Astrocyte (in vitro differentiated cells and primary cell): ENCODE results near the gene ANKRD12. TPM values are rescaled to one million over a fixed set of nuclear protein-coding genes. Genes with fewer than 3 reads are reported as not detected.

Experiments used
- DNase-seq: peaks from one replicate; pipeline ENCODE4 v3.0.0-alpha.2; 2010; ENCODE audit warnings: low read depth
- FAIRE-seq: peaks from 2 replicates; lab custom pipeline; 2011; peaks lifted over from hg19 to GRCh38; lab: Jason Lieb, UNC
- H2AFZ ChIP-seq: 2 replicates; pipeline ENCODE4 v1.6.0; 2012; ENCODE audit warnings: low read depth, low read length, inconsistent platforms
- H3K27ac ChIP-seq: 2 replicates; pipeline ENCODE4 v1.5.1; 2011; ENCODE audit warnings: low read depth, low read length, inconsistent platforms
- H3K27me3 ChIP-seq: 2 replicates; pipeline ENCODE4 v1.6.0; 2011; ENCODE audit warnings: low read length, inconsistent platforms; ENCODE audit not compliant: insufficient read depth
- H3K36me3 ChIP-seq: 2 replicates; pipeline ENCODE4 v1.5.1; 2011; ENCODE audit warnings: low read length, inconsistent platforms; ENCODE audit not compliant: insufficient read depth
- H3K4me1 ChIP-seq: 2 replicates; pipeline ENCODE4 v1.5.1; 2011; ENCODE audit warnings: low read length, inconsistent platforms; ENCODE audit not compliant: insufficient read depth
- H3K4me2 ChIP-seq: 2 replicates; pipeline ENCODE4 v1.6.0; 2012; ENCODE audit warnings: low read length, inconsistent platforms
- H3K4me3 ChIP-seq: 2 replicates; pipeline ENCODE4 v1.5.1; 2011; ENCODE audit warnings: low read depth, mild to moderate bottlenecking, low read length, inconsistent platforms; ENCODE audit not compliant: insufficient read depth
- H3K79me2 ChIP-seq: 2 replicates; pipeline ENCODE4 v1.6.0; 2012; ENCODE audit warnings: mild to moderate bottlenecking, low read length, inconsistent platforms; ENCODE audit not compliant: insufficient read depth
- H3K9ac ChIP-seq: 2 replicates; pipeline ENCODE4 v1.6.0; 2012; ENCODE audit warnings: mild to moderate bottlenecking, low read length, inconsistent platforms
- H3K9me3 ChIP-seq: 2 replicates; pipeline ENCODE4 v1.5.1; 2012; ENCODE audit warnings: low read depth, mild to moderate bottlenecking, low read length, inconsistent platforms; ENCODE audit not compliant: insufficient read depth
- H4K20me1 ChIP-seq: 2 replicates; pipeline ENCODE4 v1.6.0; 2012; ENCODE audit warnings: low read length, inconsistent platforms; ENCODE audit not compliant: insufficient read depth
- H3K27ac Mint-ChIP-seq: one replicate; pipeline ENCODE4 v1.8.0; 2021; ENCODE audit warnings: mild to moderate bottlenecking, mixed read lengths; ENCODE audit not compliant: unreplicated experiment
- H3K27me3 Mint-ChIP-seq: one replicate; pipeline ENCODE4 v1.8.0; 2021; ENCODE audit warnings: low read depth, mixed read lengths; ENCODE audit not compliant: unreplicated experiment
- H3K36me3 Mint-ChIP-seq: one replicate; pipeline ENCODE4 v1.8.0; 2021; ENCODE audit warnings: low read depth, mixed read lengths; ENCODE audit not compliant: unreplicated experiment
- H3K4me1 Mint-ChIP-seq: one replicate; pipeline ENCODE4 v1.8.0; 2021; ENCODE audit warnings: low read depth, mixed read lengths; ENCODE audit not compliant: unreplicated experiment
- H3K4me3 Mint-ChIP-seq: one replicate; pipeline ENCODE4 v1.8.0; 2021; ENCODE audit warnings: mild to moderate bottlenecking, moderate library complexity, mixed read lengths; ENCODE audit not compliant: unreplicated experiment
- H3K9me3 Mint-ChIP-seq: one replicate; pipeline ENCODE4 v1.8.0; 2021; ENCODE audit warnings: mild to moderate bottlenecking, mixed read lengths; ENCODE audit not compliant: unreplicated experiment
- CTCF ChIP-seq: IDR thresholded peaks from 2 replicates; pipeline ENCODE4 v1.5.1; 2011; ENCODE audit warnings: low read depth, mild to moderate bottlenecking, inconsistent platforms, low read length, moderate library complexity; ENCODE audit not compliant: insufficient read depth
- EZH2 ChIP-seq: IDR thresholded peaks from 2 replicates; pipeline ENCODE4 v1.6.1; 2012; ENCODE audit warnings: mild to moderate bottlenecking, low read length, inconsistent platforms; ENCODE audit not compliant: insufficient read depth
- total RNA-seq: library from RNA; stranded (reverse); gene quantifications from 2 replicates; pipeline ENCODE4 v1.2.1, GENCODE V29; 2021

Gene ANKRD12
- total RNA-seq, 1 donor from 2014 or later, result 24.4 TPM

GRCh38 chr18:9135081-9135911, 1.3 kb upstream of the ANKRD12 start:
- H3K4me3 Mint-ChIP-seq, result peak overlapping the region; percentile 93
- no peaks in the 10 kb centered on the region for H3K9me3 Mint-ChIP-seq

GRCh38 chr18:9135912-9136314, 668 bp upstream of the ANKRD12 start:
- H3K9me3 Mint-ChIP-seq, result no peaks in the 10 kb centered on the region
- H3K27me3 Mint-ChIP-seq, result no peaks in the 10 kb centered on the region
- peak overlapping the region; percentile 75 for H3K4me3 ChIP-seq
- peaks cover 18% of the 10 kb centered on the region for H3K4me1 ChIP-seq
- no peaks in the 10 kb centered on the region for H3K9me3 ChIP-seq
- no peaks in the 10 kb centered on the region for H3K27me3 ChIP-seq
- FAIRE-seq (no peak), DNase-seq (no peak)
- no peak for TF ChIP-seq EZH2
- no peak for TF ChIP-seq CTCF
- H3K4me3 Mint-ChIP-seq, result peak overlapping the region; percentile 93
- peak overlapping the region; percentile 91 for H3K9ac ChIP-seq
- H4K20me1 ChIP-seq, result peaks cover 28% of the 10 kb centered on the region
- peak overlapping the region; percentile 96 for H3K27ac ChIP-seq
- H3K79me2 ChIP-seq, result peaks cover 36% of the 10 kb centered on the region
- peaks cover 9% of the 10 kb centered on the region for H3K36me3 ChIP-seq
- H2AFZ ChIP-seq, result peak overlapping the region; percentile 79
- peaks cover 26% of the 10 kb centered on the region for H3K4me1 Mint-ChIP-seq
- peaks cover 3% of the 10 kb centered on the region for H3K36me3 Mint-ChIP-seq
- peak overlapping the region; percentile 96 for H3K4me2 ChIP-seq
- H3K27ac Mint-ChIP-seq, result peak overlapping the region; percentile 92

More at GRCh38 chr18:9135081-9135911, 1.3 kb upstream of the ANKRD12 start:
- peaks cover 3% of the 10 kb centered on the region for H3K36me3 Mint-ChIP-seq
- H4K20me1 ChIP-seq, result peaks cover 27% of the 10 kb centered on the region
- no peak for DNase-seq
- no peak for FAIRE-seq
- H3K9ac ChIP-seq, result peak overlapping the region; percentile 91
- peak overlapping the region; percentile 75 for H3K4me3 ChIP-seq
- peak overlapping the region; percentile 96 for H3K27ac ChIP-seq
- peaks cover 13% of the 10 kb centered on the region for H3K36me3 ChIP-seq
- TF ChIP-seq CTCF (no peak), EZH2 (no peak)
- H3K4me2 ChIP-seq, result peak overlapping the region; percentile 96
- peaks cover 18% of the 10 kb centered on the region for H3K4me1 ChIP-seq
- H2AFZ ChIP-seq, result peak overlapping the region; percentile 79
- peak overlapping the region; percentile 69 for H3K27ac Mint-ChIP-seq
- no peaks in the 10 kb centered on the region for H3K9me3 ChIP-seq
- H3K79me2 ChIP-seq, result peaks cover 33% of the 10 kb centered on the region
- no peaks in the 10 kb centered on the region for H3K27me3 Mint-ChIP-seq
- H3K27me3 ChIP-seq, result no peaks in the 10 kb centered on the region
- H3K4me1 Mint-ChIP-seq, result peaks cover 21% of the 10 kb centered on the region
